Left renal pelvis (tissue), 4 donors: Measurements from ENCODE around the gene ITGB5. TPM values are rescaled to one million over a fixed set of nuclear protein-coding genes. Genes with fewer than 3 reads are reported as not detected.

Source experiments
- DNase-seq, 4 donors: peaks; one replicate each; pipeline ENCODE4 v3.0.0-alpha.2; 2013; ENCODE audit warnings: low read depth in 4 of 4, low spot score in 3 of 4
- polyA plus RNA-seq, 4 donors: library from polyadenylated mRNA; unstranded; fragments of 120-200 nt; gene quantifications; one replicate each; pipeline ENCODE4 v1.2.1, GENCODE V29; 2013; ENCODE audit not compliant: insufficient read length in 4 of 4

The ITGB5 gene
- polyA plus RNA-seq, 4 donors = 63.8 to 101 (median 91.5) TPM

- no peak for DNase-seq
Observed at GRCh38 chr3:124903896-124904834, 17.0 kb upstream of the ITGB5 start.

DNA sequence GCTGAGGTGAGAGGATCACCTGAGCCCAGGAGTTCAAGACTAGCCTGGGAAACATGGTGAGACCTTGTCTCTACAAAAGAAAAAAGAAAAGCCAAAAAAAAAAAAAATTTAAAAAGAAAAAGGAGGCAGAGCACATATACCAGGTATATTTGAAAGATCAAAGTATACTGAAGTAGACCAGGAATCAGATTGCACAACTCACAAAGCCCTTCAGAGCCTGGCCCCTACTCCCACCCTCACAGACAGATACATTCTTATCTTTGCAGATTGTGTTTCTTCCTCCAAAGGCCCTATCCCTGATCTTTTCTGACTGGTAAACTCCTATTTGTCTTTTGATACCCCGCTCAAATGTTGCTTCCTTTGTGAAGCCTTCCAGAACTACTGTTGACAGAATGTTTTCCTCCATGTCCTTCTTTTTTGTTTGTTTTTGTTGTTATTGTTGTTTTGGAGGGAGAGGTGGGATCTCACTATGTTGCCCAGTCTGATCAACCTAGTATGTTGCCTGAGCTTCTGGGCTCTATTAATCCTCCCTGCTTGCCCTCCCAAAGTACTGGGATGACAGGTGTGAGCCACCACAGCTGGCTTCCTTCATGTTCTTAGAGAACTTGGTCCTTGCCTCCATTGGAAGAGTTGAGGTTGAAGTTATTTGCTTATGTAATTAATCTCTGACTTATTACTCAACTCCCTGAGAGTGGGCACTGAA lies 9.8 kb upstream of the ITGB5 start:
- DNase-seq = no peak

DNA sequence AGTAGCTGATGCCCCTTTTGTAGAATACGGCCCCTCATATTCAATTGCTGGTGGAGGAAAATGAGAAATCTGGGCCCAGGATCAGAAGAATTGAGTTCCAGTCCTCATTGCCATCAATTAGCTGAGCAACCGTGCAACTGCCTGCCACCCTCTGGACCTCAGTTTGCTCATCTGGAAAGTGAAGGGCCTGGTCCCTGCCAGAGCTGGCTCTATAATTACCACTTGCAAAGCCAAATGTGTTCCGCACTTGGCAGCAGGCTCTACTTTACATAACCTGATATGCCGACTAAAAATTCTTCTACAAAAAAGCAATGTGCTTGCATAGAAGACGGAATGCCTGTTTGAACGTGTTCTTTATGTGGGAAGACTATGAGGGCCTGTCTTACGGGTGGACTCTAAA lies 8.6 kb upstream of the ITGB5 start:
- DNase-seq = no peak

- DNase-seq = no peak
Observed at GRCh38 chr3:124893526-124893925, 6.4 kb upstream of the ITGB5 start.

- no peak for DNase-seq
Observed at GRCh38 chr3:124890573-124891190, 3.5 kb upstream of the ITGB5 start.

- DNase-seq = no peak
Observed at GRCh38 chr3:124888482-124889441, 1.6 kb upstream of the ITGB5 start.

DNA sequence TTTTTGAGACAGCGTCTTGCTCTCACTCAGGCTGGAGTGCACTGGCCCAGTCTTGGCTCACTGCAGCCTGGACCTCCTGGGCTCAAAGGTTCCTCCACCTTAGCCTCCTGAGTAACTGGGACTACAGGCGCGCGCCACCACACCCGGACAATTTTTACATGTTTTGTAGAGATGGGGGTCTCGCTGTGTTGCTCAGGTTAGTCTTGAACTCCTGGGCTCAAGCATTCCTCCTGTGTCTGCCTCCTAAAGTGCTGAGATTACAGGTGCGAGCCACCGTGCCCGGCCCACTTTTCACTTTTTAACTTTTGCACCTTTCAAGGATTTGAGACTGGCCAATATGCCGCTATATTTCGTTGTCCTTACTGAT lies 750 bp upstream of the ITGB5 start:
- DNase-seq = no peak

- DNase-seq = peak in 1 of 4 donors; percentile 20
Observed at GRCh38 chr3:124886168-124887056, 753 bp downstream of the ITGB5 start.

DNA sequence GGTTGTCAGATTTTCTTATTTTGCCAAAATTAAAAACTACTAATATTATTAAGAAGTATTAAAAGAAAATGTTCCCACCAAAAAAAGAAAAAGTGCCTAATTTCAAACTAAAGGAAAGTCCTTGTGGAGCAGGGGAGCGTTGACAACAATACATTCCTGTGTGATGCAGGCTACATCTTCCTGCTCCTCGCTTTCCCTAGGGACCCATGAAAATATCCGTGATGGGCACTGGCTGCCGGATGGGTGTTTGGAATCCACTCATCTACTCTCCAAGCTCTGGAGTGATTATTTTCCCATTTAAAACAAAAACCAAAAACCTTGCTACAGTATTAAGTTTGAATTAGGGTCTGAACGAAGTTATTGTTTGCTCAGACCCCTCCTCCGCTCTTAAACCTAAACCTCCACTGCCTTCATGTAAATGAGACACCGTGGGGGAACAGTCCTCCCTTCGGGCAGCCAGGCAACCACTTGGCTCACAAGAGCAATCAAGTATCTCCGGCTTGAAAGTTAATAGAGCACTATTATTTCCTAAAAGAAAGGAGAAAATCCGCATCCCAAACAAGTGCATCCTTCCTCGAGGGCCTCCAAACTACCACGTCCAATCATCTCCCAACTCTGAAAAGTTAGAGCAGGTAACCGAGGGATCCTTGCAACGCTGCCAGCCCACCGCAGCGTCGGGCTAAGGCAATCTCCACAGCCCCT lies 1.5 kb downstream of the ITGB5 start:
- DNase-seq = no peak

DNA sequence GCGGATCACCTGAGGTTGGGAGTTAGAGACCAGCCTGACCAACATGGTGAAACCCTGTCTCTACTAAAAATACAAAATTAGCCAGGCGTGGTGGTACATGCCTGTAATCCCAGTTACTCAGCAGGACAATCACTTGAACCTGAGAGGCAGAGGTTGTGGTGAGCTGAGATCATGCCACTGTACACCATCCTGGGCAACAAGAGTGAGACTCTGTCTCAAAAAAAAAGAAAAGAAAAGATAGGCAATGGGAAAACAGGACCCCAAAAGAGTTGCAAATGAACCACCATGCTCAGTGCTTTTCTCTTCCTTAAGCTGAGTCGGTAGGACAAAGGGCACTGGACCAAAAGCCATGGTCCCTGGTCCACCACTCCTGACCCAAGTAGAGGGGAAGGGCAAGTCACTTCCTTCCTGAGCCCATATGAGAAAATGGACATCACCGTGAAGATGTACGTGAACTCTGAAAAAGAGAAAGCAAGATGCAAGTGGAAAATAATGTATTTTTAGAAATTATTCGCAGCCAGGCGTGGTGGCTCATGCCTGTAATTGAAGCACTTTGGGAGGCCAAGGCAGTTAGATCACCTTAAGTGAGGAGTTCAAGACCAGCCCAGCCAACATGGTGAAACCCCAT lies 2.6 kb downstream of the ITGB5 start:
- DNase-seq = no peak

- no peak for DNase-seq
Observed at GRCh38 chr3:124883766-124884473, 3.2 kb downstream of the ITGB5 start.

- DNase-seq = no peak
Observed at GRCh38 chr3:124882816-124883747, 4.1 kb downstream of the ITGB5 start.

- no peak for DNase-seq
Observed at GRCh38 chr3:124881976-124882697, 5.0 kb downstream of the ITGB5 start.

DNA sequence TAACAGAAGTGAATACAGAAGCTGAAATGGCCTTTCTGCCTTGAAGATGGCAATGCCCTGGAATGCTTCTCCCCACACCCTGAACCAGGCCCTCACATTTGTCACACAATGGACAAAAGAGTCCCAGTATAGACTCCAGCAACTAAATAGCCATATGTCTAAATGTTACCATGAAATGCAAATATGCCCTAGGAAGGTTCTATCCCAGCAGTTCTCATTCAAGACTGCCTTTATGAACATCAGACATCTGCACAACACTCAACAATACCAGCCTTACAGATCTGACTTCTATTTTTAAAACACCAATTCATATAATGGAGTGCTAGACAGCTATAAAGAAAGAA lies 7.9 kb downstream of the ITGB5 start:
- DNase-seq = no peak

DNA sequence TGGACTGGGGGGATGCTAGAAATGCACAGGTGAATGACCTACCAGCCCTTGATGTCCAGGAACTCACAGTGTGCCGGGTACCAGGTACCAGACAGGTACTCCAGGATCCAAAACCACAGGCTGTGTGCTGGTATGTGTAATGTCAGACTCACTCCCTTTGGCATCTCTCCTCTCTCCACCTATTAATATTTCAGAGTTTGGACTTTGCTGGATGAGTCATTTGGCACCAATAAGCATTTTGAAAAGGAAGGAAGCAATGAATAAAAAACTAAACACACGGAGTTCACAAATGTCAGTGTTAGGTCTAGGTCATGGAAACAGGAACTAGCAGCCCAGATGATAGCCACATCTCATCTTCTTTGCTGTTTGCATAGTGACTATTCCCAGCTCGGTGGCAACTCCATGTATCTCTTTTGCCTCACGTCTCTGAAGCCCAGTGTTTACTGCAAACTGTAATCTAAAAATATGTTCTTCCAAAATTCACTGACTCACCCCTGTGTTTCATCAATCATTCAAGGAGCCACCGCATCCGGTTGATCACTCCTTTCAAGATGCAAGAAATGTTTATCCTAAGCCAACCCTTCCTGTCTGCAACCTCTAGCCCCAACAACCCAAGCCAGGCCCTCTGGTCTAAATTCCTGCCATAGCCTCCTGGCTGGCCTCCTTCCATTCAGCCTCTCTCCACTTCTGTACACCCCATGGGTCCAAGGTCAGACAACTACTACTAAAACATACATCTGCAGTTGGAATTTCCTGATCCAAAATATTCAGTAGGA lies 8.4 kb downstream of the ITGB5 start:
- DNase-seq = no peak
